ENCODE measurements around the gene AGXT2.

DNA sequence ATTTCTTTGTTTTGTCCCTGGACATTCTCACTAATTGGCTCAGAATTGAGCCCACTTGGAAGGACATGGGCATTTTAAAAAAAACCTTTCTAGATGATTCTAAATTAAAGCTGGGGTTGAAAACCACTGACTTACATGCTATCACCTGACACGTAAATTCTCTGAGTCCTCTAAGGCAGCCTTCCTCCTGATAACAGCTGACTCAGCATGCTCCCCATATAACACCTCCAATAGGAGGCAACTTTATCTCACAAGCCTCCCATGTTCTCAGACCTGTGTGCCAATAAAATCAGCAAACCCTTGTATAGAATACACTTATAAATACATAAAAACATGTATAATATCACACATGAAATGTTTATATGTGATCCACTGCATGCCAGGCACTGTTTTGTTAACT is 49.2 kb upstream of the AGXT2 start:
- TF ChIP-seq, protein P1, sequence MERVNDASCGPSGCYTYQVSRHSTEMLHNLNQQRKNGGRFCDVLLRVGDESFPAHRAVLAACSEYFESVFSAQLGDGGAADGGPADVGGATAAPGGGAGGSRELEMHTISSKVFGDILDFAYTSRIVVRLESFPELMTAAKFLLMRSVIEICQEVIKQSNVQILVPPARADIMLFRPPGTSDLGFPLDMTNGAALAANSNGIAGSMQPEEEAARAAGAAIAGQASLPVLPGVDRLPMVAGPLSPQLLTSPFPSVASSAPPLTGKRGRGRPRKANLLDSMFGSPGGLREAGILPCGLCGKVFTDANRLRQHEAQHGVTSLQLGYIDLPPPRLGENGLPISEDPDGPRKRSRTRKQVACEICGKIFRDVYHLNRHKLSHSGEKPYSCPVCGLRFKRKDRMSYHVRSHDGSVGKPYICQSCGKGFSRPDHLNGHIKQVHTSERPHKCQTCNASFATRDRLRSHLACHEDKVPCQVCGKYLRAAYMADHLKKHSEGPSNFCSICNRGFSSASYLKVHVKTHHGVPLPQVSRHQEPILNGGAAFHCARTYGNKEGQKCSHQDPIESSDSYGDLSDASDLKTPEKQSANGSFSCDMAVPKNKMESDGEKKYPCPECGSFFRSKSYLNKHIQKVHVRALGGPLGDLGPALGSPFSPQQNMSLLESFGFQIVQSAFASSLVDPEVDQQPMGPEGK (CRISPR knock-in tag; IDR thresholded peaks at IDR 0.05; ENCODE audit: borderline replicate concordance), result no peak
- no peak for TF ChIP-seq OSR1 (CRISPR knock-in tag; IDR thresholded peaks at IDR 0.05)
- no peak for TF ChIP-seq CSDC2 (CRISPR knock-in tag; IDR thresholded peaks at IDR 0.05)
- TF ChIP-seq SNAI2 (CRISPR knock-in tag; IDR thresholded peaks at IDR 0.05), result no peak
- TF ChIP-seq GLIS3 (CRISPR knock-in tag; IDR thresholded peaks at IDR 0.05), result no peak
- TF ChIP-seq ISL1 (CRISPR knock-in tag; IDR thresholded peaks at IDR 0.05), result no peak
